NB4 (cell line): ENCODE results near the gene LEMD1.

ENCODE experiments used
- CTCF ChIP-seq: IDR thresholded peaks from one replicate; pipeline ENCODE4 v1.5.1; 2012; ENCODE audit warnings: low read depth, low read length
- MAX ChIP-seq: IDR thresholded peaks from 2 replicates; pipeline ENCODE4 v1.6.1; 2011; ENCODE audit warnings: low read depth, low read length
- POLR2A ChIP-seq: IDR thresholded peaks from 2 replicates; pipeline ENCODE4 v1.6.1; 2011; ENCODE audit warnings: mild to moderate bottlenecking; ENCODE audit not compliant: insufficient read length; ENCODE audit errors: extremely low read depth

GRCh38 chr1:205332015-205332791, 89.7 kb downstream of the LEMD1 start:
- TF ChIP-seq CTCF (no peak), POLR2A (no peak), MAX (no peak)
